ENCODE measurements around the gene NUP88. TPM values are rescaled to one million over a fixed set of nuclear protein-coding genes. Genes with fewer than 3 reads are reported as not detected.

The NUP88 gene
- total RNA-seq, 1 experiment from 2014 or later, result 103 TPM

GRCh38 chr17:5418858-5419355 is 555 bp downstream of the NUP88 start:
- Histone ChIP-seq H3K9me2 (replicated peaks; ENCODE audit: low read length) (no peaks in the 10 kb centered on the region), H3K9ac (ENCODE audit: low read length) (peak overlapping the region; percentile 92), H3K79me2 (ENCODE audit: low read length) (peaks cover 62% of the 10 kb centered on the region), H3K27me3 (ENCODE audit: low read length) (no peaks in the 10 kb centered on the region), H3F3A (ENCODE audit: low read length, unreplicated experiment) (no peaks in the 10 kb centered on the region), H3K4me3 (ENCODE audit: low read length) (peak overlapping the region; percentile 81), H4K20me1 (ENCODE audit: low read length) (0 out of 2 replicates have a peak, but pooled peaks cover 5% of the 10 kb centered on the region), H3K4me1 (ENCODE audit: insufficient read depth, low read length) (peaks cover 34% of the 10 kb centered on the region), H3K27ac (ENCODE audit: low read length) (peak overlapping the region; percentile 79), H3K4me2 (ENCODE audit: low read length) (peak overlapping the region; percentile 84), H2AFZ (ENCODE audit: low read length) (peak overlapping the region; percentile 54), H3K36me3 (ENCODE audit: low read depth, low read length) (peaks cover 8% of the 10 kb centered on the region; the same call in 1 of the 2 replicates), H3K9me3 (ENCODE audit: low read length) (no peaks in the 10 kb centered on the region)
- TF ChIP-seq EZH2phosphoT487 (IDR thresholded peaks at IDR 0.05; ENCODE audit: borderline replicate concordance, low read length), result no peak
- no peak for TF ChIP-seq EZH2 (IDR thresholded peaks at IDR 0.05; ENCODE audit: low read length, unreplicated experiment)
- TF ChIP-seq CTCF (conservative IDR thresholded peaks at IDR 0.05; ENCODE audit: low read depth, low read length), result no peak
- ATAC-seq (0 out of 2 replicates have a peak, but pooled peaks have one; percentile 3), DNase-seq (peak; percentile 41)
- TSS peak; percentile 72 for BruUV-seq (replicated peaks)
- POLR2A ChIA-PET (ENCODE audit: unreplicated experiment), result interaction anchor here (0.6 to 1.3 kb wide), 3 partner anchors 18 to 22 kb away, joined by 3 to 6 read pairs (median 5); partner anchors contain the start of gene C1QBP
- CTCF ChIA-PET, result interaction anchor here (0.6 to 1.0 kb wide), 2 partner anchors 20 to 1884 kb away, joined by 5 to 10 read pairs; partner anchors contain the start of gene C1QBP
- intact Hi-C loops (cut with micrococcal nuclease), result no loop called here

- Histone ChIP-seq H3K4me2 (ENCODE audit: low read length) (peak overlapping the region; percentile 84), H3F3A (ENCODE audit: low read length, unreplicated experiment) (no peaks in the 10 kb centered on the region), H3K4me1 (ENCODE audit: insufficient read depth, low read length) (peaks cover 31% of the 10 kb centered on the region), H3K36me3 (ENCODE audit: low read depth, low read length) (peaks cover 17% of the 10 kb centered on the region), H3K9me2 (replicated peaks; ENCODE audit: low read length) (no peaks in the 10 kb centered on the region), H3K27me3 (ENCODE audit: low read length) (no peaks in the 10 kb centered on the region), H3K9ac (ENCODE audit: low read length) (no peak overlapping the region), H3K9me3 (ENCODE audit: low read length) (no peaks in the 10 kb centered on the region), H2AFZ (ENCODE audit: low read length) (no peak overlapping the region), H3K79me2 (ENCODE audit: low read length) (peaks cover 72% of the 10 kb centered on the region), H4K20me1 (ENCODE audit: low read length) (peaks cover 12% of the 10 kb centered on the region; the same call in 1 of the 2 replicates), H3K27ac (ENCODE audit: low read length) (no peak overlapping the region), H3K4me3 (ENCODE audit: low read length) (no peak overlapping the region; the same call in 1 of the 2 replicates)
- intact Hi-C loops (cut with micrococcal nuclease), result no loop called here
- BruUV-seq (replicated peaks), result no TSS peak
- TF ChIP-seq EZH2phosphoT487 (IDR thresholded peaks at IDR 0.05; ENCODE audit: borderline replicate concordance, low read length) (no peak), CTCF (conservative IDR thresholded peaks at IDR 0.05; ENCODE audit: low read depth, low read length) (no peak)
- DNase-seq (peak; percentile 46), ATAC-seq (no peak)
- CTCF ChIA-PET, result interaction anchor here (0.5 to 1.0 kb wide), 2 partner anchors 22 to 69 kb away, joined by 4 to 7 read pairs; partner anchors contain the start of gene C1QBP
- POLR2A ChIA-PET (ENCODE audit: unreplicated experiment), result interaction anchor here (0.6 kb wide), 1 partner anchor 22 kb away, joined by 4 read pairs; the partner anchor contains the start of gene C1QBP
These were observed 2.6 kb downstream of the NUP88 start for GRCh38 chr17:5416901-5417300.

GRCh38 chr17:5413682-5414081 is 5.8 kb downstream of the NUP88 start:
- no peaks in the 10 kb centered on the region for H3K27me3 ChIP-seq (ENCODE audit: low read length)
- ChIA-PET CTCF (interaction anchor here (1.7 kb wide), 1 partner anchor 25 kb away, joined by 6 read pairs; the partner anchor contains the start of gene C1QBP), POLR2A (ENCODE audit: unreplicated experiment) (no interaction called here)
- H3K36me3 ChIP-seq (ENCODE audit: low read depth, low read length), result peaks cover 32% of the 10 kb centered on the region
- TF ChIP-seq EZH2phosphoT487 (IDR thresholded peaks at IDR 0.05; ENCODE audit: borderline replicate concordance, low read length) (no peak), CTCF (conservative IDR thresholded peaks at IDR 0.05; ENCODE audit: low read depth, low read length) (no peak), EZH2 (IDR thresholded peaks at IDR 0.05; ENCODE audit: low read length, unreplicated experiment) (no peak)
- no TSS peak for BruUV-seq (replicated peaks)
- H3K9ac ChIP-seq (ENCODE audit: low read length), result no peak overlapping the region
- H3K79me2 ChIP-seq (ENCODE audit: low read length), result peaks cover 51% of the 10 kb centered on the region
- H2AFZ ChIP-seq (ENCODE audit: low read length), result no peak overlapping the region
- no peaks in the 10 kb centered on the region for H3K9me3 ChIP-seq (ENCODE audit: low read length)
- ATAC-seq (peak; percentile 83), DNase-seq (peak; percentile 86)
- H3K4me2 ChIP-seq (ENCODE audit: low read length), result peak overlapping the region; percentile 57
- H3K9me2 ChIP-seq (replicated peaks; ENCODE audit: low read length), result no peaks in the 10 kb centered on the region
- peaks cover 23% of the 10 kb centered on the region for H3K4me1 ChIP-seq (ENCODE audit: insufficient read depth, low read length)
- H3F3A ChIP-seq (ENCODE audit: low read length, unreplicated experiment), result no peaks in the 10 kb centered on the region
- no peak overlapping the region for H3K4me3 ChIP-seq (ENCODE audit: low read length)
- intact Hi-C loops (cut with micrococcal nuclease), result no loop called here
- peaks cover 12% of the 10 kb centered on the region; the same call in 1 of the 2 replicates for H4K20me1 ChIP-seq (ENCODE audit: low read length)
- H3K27ac ChIP-seq (ENCODE audit: low read length), result peak overlapping the region; percentile 59
